IMR-90 (cell line): ENCODE measurements around the gene PIK3IP1. TPM values are rescaled to one million over a fixed set of nuclear protein-coding genes. Genes with fewer than 3 reads are reported as not detected.

Experiments used
- ATAC-seq: fragments of 200-7000 bp; cut with Tn5 transposase; 2 replicates; pipeline ENCODE4 v1.9.1; 2020; ENCODE audit warnings: low read depth, mild to moderate bottlenecking, moderate library complexity
- BruUV-seq: library from RNA; stranded (reverse); fragments of 400-500 nt; replicated peaks from 2 replicates; lab custom pipeline; 2021; lab: Mats Ljungman, UMichigan
- CTCF ChIA-PET: fragments of 300-600 bp; formaldehyde crosslinking; extraction: SDS; loops from one replicate; lab custom pipeline; 2021; ENCODE audit warnings: antibody characterized with exemption; lab: Yijun Ruan, JAX
- POLR2A ChIA-PET: fragments of 300-600 bp; sonication (Branson Sonifier 250); formaldehyde crosslinking; loops from one replicate; lab custom pipeline; 2022; ENCODE audit warnings: antibody characterized with exemption; ENCODE audit not compliant: unreplicated experiment; lab: Charles Lee
- DNase-seq: peaks from one replicate; pipeline ENCODE4 v3.0.0; 2013
- H2AFZ ChIP-seq: replicated peaks from 2 replicates; pipeline ENCODE3; 2013; ENCODE audit warnings: low read length, mild to moderate bottlenecking; ENCODE audit not compliant: poor library complexity
- H2AK5ac ChIP-seq: 2 replicates; pipeline ENCODE4 v1.6.1; 2013; ENCODE audit warnings: low read depth, low read length, inconsistent platforms
- H2AK9ac ChIP-seq: replicated peaks from 2 replicates; pipeline ENCODE3; 2013; ENCODE audit warnings: mild to moderate bottlenecking, low read depth, low read length, moderate library complexity; ENCODE audit not compliant: poor library complexity
- H2BK120ac ChIP-seq: 2 replicates; pipeline ENCODE4 v1.6.1; 2013; ENCODE audit warnings: low read depth, low read length, inconsistent platforms
- H2BK15ac ChIP-seq: 3 replicates; pipeline ENCODE4 v1.6.1; 2013; ENCODE audit warnings: low read depth, low read length, inconsistent platforms
- H2BK20ac ChIP-seq: 2 replicates; pipeline ENCODE4 v1.6.1; 2013; ENCODE audit warnings: low read depth, mild to moderate bottlenecking, inconsistent platforms, low read length, moderate library complexity
- H2BK5ac ChIP-seq: 2 replicates; pipeline ENCODE4 v1.6.1; 2013; ENCODE audit warnings: mild to moderate bottlenecking, low read depth, low read length, inconsistent platforms; ENCODE audit not compliant: poor library complexity, severe bottlenecking
- H3K14ac ChIP-seq: replicated peaks from 2 replicates; pipeline ENCODE4 v1.6.1; 2013; ENCODE audit warnings: low read depth, low read length, inconsistent platforms
- H3K18ac ChIP-seq: 2 replicates; pipeline ENCODE4 v1.6.1; 2013; ENCODE audit warnings: low read depth, low read length, control low read depth
- H3K23ac ChIP-seq: 2 replicates; pipeline ENCODE4 v1.6.1; 2013; ENCODE audit warnings: low read depth, low read length, inconsistent platforms
- H3K27ac ChIP-seq: 2 replicates; pipeline ENCODE4 v1.5.1; 2013; ENCODE audit warnings: mild to moderate bottlenecking, control low read depth, low read length; ENCODE audit not compliant: insufficient read depth
- H3K27me3 ChIP-seq: 2 replicates; pipeline ENCODE4 v1.6.1; 2013; ENCODE audit warnings: low read length; ENCODE audit not compliant: control insufficient read depth, insufficient read depth
- H3K36me3 ChIP-seq: 2 replicates; pipeline ENCODE4 v1.6.1; 2013; ENCODE audit warnings: low read length, mixed read lengths; ENCODE audit not compliant: control insufficient read depth, insufficient read depth
- H3K4ac ChIP-seq: 2 replicates; pipeline ENCODE4 v1.6.1; 2013; ENCODE audit warnings: low read depth, low read length, inconsistent platforms
- H3K4me1 ChIP-seq: 2 replicates; pipeline ENCODE4 v1.6.1; 2013; ENCODE audit warnings: low read length, mixed read lengths; ENCODE audit not compliant: control insufficient read depth, insufficient read depth
- H3K4me2 ChIP-seq: 2 replicates; pipeline ENCODE4 v1.6.1; 2013; ENCODE audit warnings: low read depth, mild to moderate bottlenecking, control low read depth, low read length, moderate library complexity
- H3K4me3 ChIP-seq: 2 replicates; pipeline ENCODE4 v1.5.1; 2013; ENCODE audit warnings: low read depth, mild to moderate bottlenecking, control low read depth, low read length, moderate library complexity; ENCODE audit not compliant: insufficient read depth
- H3K56ac ChIP-seq: 2 replicates; pipeline ENCODE4 v1.6.1; 2013; ENCODE audit warnings: low read length, inconsistent platforms; ENCODE audit not compliant: insufficient read depth; ENCODE audit errors: extremely low read depth
- H3K79me1 ChIP-seq, 2 experiments: 2 replicates each; pipeline ENCODE4 v1.6.1; 2013; ENCODE audit warnings: low read length in 2 of 2, inconsistent platforms in 1 of 2, low read depth in 1 of 2
- H3K9ac ChIP-seq: 2 replicates; pipeline ENCODE4 v1.6.1; 2013; ENCODE audit warnings: low read depth, low read length, control low read depth
- H3K9me1 ChIP-seq: 2 replicates; pipeline ENCODE4 v1.6.1; 2013; ENCODE audit warnings: low read length, inconsistent platforms; ENCODE audit not compliant: insufficient read depth
- H3K9me3 ChIP-seq: 2 replicates; pipeline ENCODE4 v1.6.1; 2013; ENCODE audit warnings: low read length; ENCODE audit not compliant: control insufficient read depth, insufficient read depth
- H4K20me1 ChIP-seq: 2 replicates; pipeline ENCODE4 v1.6.1; 2013; ENCODE audit warnings: low read length, inconsistent platforms; ENCODE audit not compliant: insufficient read depth
- H4K5ac ChIP-seq: 2 replicates; pipeline ENCODE4 v1.6.1; 2013; ENCODE audit warnings: mild to moderate bottlenecking, low read depth, low read length, control low read depth
- H4K8ac ChIP-seq, 2 experiments: 2 replicates each; pipeline ENCODE4 v1.6.1; 2013; ENCODE audit warnings: low read depth in 2 of 2, low read length in 2 of 2, control low read depth in 1 of 2, inconsistent platforms in 1 of 2
- H4K91ac ChIP-seq: 2 replicates; pipeline ENCODE4 v1.6.1; 2013; ENCODE audit warnings: low read depth, low read length, inconsistent platforms; ENCODE audit not compliant: insufficient read depth
- BHLHE40 ChIP-seq: fragments of 150-350 bp; IDR thresholded peaks from 2 replicates; pipeline ENCODE4 v1.6.1; 2016; ENCODE audit warnings: mild to moderate bottlenecking, low read depth, low read length
- CHD1 ChIP-seq: IDR thresholded peaks from 2 replicates; pipeline ENCODE4 v1.6.1; 2012; ENCODE audit warnings: low read depth, low read length, improper control_type of control experiment
- CTCF ChIP-seq: conservative IDR thresholded peaks from 2 replicates; pipeline ENCODE4 v1.5.1; 2012; ENCODE audit warnings: mild to moderate bottlenecking, low read depth, low read length, improper control_type of control experiment
- ELK1 ChIP-seq: fragments of 150-350 bp; IDR thresholded peaks from 2 replicates; pipeline ENCODE4 v1.6.1; 2016; ENCODE audit warnings: low read depth, mild to moderate bottlenecking, low read length, moderate library complexity, borderline replicate concordance
- FOS ChIP-seq: fragments of 150-350 bp; IDR thresholded peaks from 2 replicates; pipeline ENCODE4 v1.6.1; 2016; ENCODE audit warnings: low read depth, low read length
- MAZ ChIP-seq: IDR thresholded peaks from 2 replicates; pipeline ENCODE4 v1.6.1; 2012; ENCODE audit warnings: low read depth, mild to moderate bottlenecking, low read length, improper control_type of control experiment, moderate library complexity, borderline replicate concordance
- NFE2L2 ChIP-seq: fragments of 150-350 bp; IDR thresholded peaks from 2 replicates; pipeline ENCODE4 v1.6.1; 2016; ENCODE audit warnings: low read depth, mild to moderate bottlenecking, low read length
- POLR2A ChIP-seq: IDR thresholded peaks from 2 replicates; pipeline ENCODE4 v1.6.1; 2012; ENCODE audit warnings: mild to moderate bottlenecking, low read depth, low read length
- RAD21 ChIP-seq: IDR thresholded peaks from 2 replicates; pipeline ENCODE4 v1.6.1; 2012; ENCODE audit warnings: low read length, improper control_type of control experiment
- RCOR1 ChIP-seq: IDR thresholded peaks from 2 replicates; pipeline ENCODE4 v1.6.1; 2012; ENCODE audit warnings: mild to moderate bottlenecking, low read length, improper control_type of control experiment; ENCODE audit not compliant: insufficient replicate concordance
- RFX5 ChIP-seq: IDR thresholded peaks from 2 replicates; pipeline ENCODE4 v1.8.0; 2012; ENCODE audit warnings: low read depth, mild to moderate bottlenecking, low read length, moderate library complexity
- SMC3 ChIP-seq: fragments of 150-350 bp; IDR thresholded peaks from 2 replicates; pipeline ENCODE4 v1.6.1; 2016; ENCODE audit warnings: low read depth, mild to moderate bottlenecking, antibody characterized with exemption, low read length, moderate library complexity
- WGBS, 2 experiments: methylation state at CpG; one replicate each; pipeline versions ENCODE4 v1.1.5 to v1.1.7; 2013; ENCODE audit warnings: missing lambda C conversion rate in 2 of 2; ENCODE audit not compliant: insufficient read length in 1 of 2; ENCODE audit errors: extremely low coverage in 2 of 2; 5-methylcytosine and 5-hydroxymethylcytosine counted together
- dilution Hi-C: fragments of 300-500 bp; cut with HindIII; formaldehyde crosslinking; loops from one replicate; pipeline ENCODE4 v1.14.3; 2018; ENCODE audit warnings: low sequenced_read_pairs; ENCODE audit not compliant: unreplicated experiment
- in situ Hi-C: fragments of 300-500 bp; cut with MboI; formaldehyde crosslinking; loops from 3 replicates; pipeline ENCODE4 v1.14.3; 2019; ENCODE audit warnings: low sequenced_read_pairs, inconsistent platforms, mixed read lengths
- intact Hi-C: fragments of 100-400 bp; cut with micrococcal nuclease; formaldehyde crosslinking; loops from 2 replicates; pipeline ENCODE4 v1.10.0; 2022
- polyA plus RNA-seq, 3 experiments: library from polyadenylated mRNA; depleted of rRNA; stranded (reverse); fragments of >200 nt; gene quantifications; 2 replicates each; pipeline ENCODE4 v1.2.3, GENCODE V29; 2012; ENCODE audit warnings: low replicate concordance in 1 of 3
- total RNA-seq: library from RNA; depleted of rRNA; stranded (reverse); fragments of >200 nt; gene quantifications from 2 replicates; pipeline ENCODE4 v1.2.3, GENCODE V29; 2012

Gene PIK3IP1
- total and polyA plus RNA-seq, 2 of the 4 experiments (the other 2 are of a cell fraction) = 12.9 to 17.6 TPM

GRCh38 chr22:31247726-31248125 is 44.6 kb downstream of the PIK3IP1 start:
- Histone ChIP-seq H3K27ac (peak overlapping the region; percentile 16; the same call in 1 of the 2 replicates), H3K4ac (peak overlapping the region; percentile 78), H3K9me3 (no peaks in the 10 kb centered on the region), H3K23ac (no peak overlapping the region), H3K56ac (0 out of 2 replicates have a peak overlapping the region, but pooled peaks have one; percentile 39), H2AK5ac (peak overlapping the region; percentile 15; the same call in 1 of the 2 replicates), H3K4me2 (peak overlapping the region; percentile 66), H3K36me3 (no peaks in the 10 kb centered on the region), H3K18ac (no peak overlapping the region), H3K14ac (peak overlapping the region; percentile 83), H4K8ac (peak overlapping the region in 1 of 2 experiments; percentile 85; a peak in 1 of 4 replicates), H2AK9ac (peak overlapping the region; percentile 90), H3K79me1 (peaks cover 32 to 83% of the 10 kb centered on the region in 2 experiments), H4K5ac (peak overlapping the region; percentile 33; the same call in 1 of the 2 replicates), H4K20me1 (no peaks in the 10 kb centered on the region), H3K4me1 (peaks cover 33% of the 10 kb centered on the region), H2BK120ac (peak overlapping the region; percentile 52; the same call in 1 of the 2 replicates), H3K9ac (peak overlapping the region; percentile 34), H4K91ac (peak overlapping the region; percentile 88), H3K4me3 (no peak overlapping the region), H3K27me3 (no peaks in the 10 kb centered on the region), H2BK15ac (no peak overlapping the region), H2AFZ (peak overlapping the region; percentile 93), H3K9me1 (peaks cover 42% of the 10 kb centered on the region), H2BK5ac (peak overlapping the region; percentile 38), H2BK20ac (no peak overlapping the region)
- intact Hi-C loops (no loop called here), in situ Hi-C loops (no loop called here), dilution Hi-C loops (no loop called here)
- POLR2A ChIA-PET = no interaction called here
- DNase-seq = no peak
- no peak for ATAC-seq
- no peak for TF ChIP-seq FOS
- no peak for TF ChIP-seq CHD1
- no peak for TF ChIP-seq CTCF
- no peak for TF ChIP-seq RFX5
- no peak for TF ChIP-seq BHLHE40
- no peak for TF ChIP-seq NFE2L2
- TF ChIP-seq MAZ = no peak
- TF ChIP-seq POLR2A = no peak
- TF ChIP-seq RAD21 = no peak
- TF ChIP-seq SMC3 = no peak
- no peak for TF ChIP-seq ELK1
- no peak for TF ChIP-seq RCOR1
- WGBS, 2 experiments = no CpG with 5 or more reads among the region's 1 CpG
- CTCF ChIA-PET = interaction anchor here (1.0 kb wide), 1 partner anchor 25 kb away, joined by 4 read pairs; no protein-coding TSS in a partner anchor
- BruUV-seq = no TSS peak
